Lower lobe of right lung (tissue), 2 donors: ENCODE measurements around the gene LMO2. TPM values are rescaled to one million over a fixed set of nuclear protein-coding genes. Genes with fewer than 3 reads are reported as not detected.
A peak's percentile ranks its signal among the peaks of the same experiment; 100 is the strongest.

Experiments
- ATAC-seq, 2 donors: fragments of 200-7000 bp; cut with Tn5 transposase; one replicate each; pipeline ENCODE4 v1.9.1; 2020 to 2022; ENCODE audit warnings: mild to moderate bottlenecking in 2 of 2, moderate library complexity in 2 of 2
- DNase-seq: peaks from one replicate; pipeline ENCODE4 v3.0.0-alpha.2; 2020
- H3K27ac ChIP-seq: fragments of 200-600 bp; one replicate; pipeline ENCODE4 v1.8.0; 2022
- H3K27me3 ChIP-seq: fragments of 200-600 bp; one replicate; pipeline ENCODE4 v1.8.0; 2022; ENCODE audit warnings: low read depth
- H3K36me3 ChIP-seq: fragments of 200-600 bp; one replicate; pipeline ENCODE4 v1.8.0; 2022; ENCODE audit warnings: mild to moderate bottlenecking
- H3K4me1 ChIP-seq: fragments of 200-600 bp; one replicate; pipeline ENCODE4 v1.8.0; 2022
- H3K4me3 ChIP-seq: fragments of 200-600 bp; one replicate; pipeline ENCODE4 v1.8.0; 2022; ENCODE audit warnings: mild to moderate bottlenecking
- H3K9me3 ChIP-seq: fragments of 200-600 bp; one replicate; pipeline ENCODE4 v1.8.0; 2022
- CTCF ChIP-seq: fragments of 200-600 bp; IDR thresholded peaks from one replicate; pipeline ENCODE4 v1.8.0; 2022; ENCODE audit warnings: antibody characterized with exemption, mild to moderate bottlenecking
- intact Hi-C: fragments of 100-400 bp; cut with DNase I; formaldehyde crosslinking; loops from one replicate; pipeline ENCODE4 v1.11.0; 2022
- total RNA-seq: library from RNA; stranded (reverse); fragmentation: NEBNext Ultra II Directional; extraction: Animal tissue kit (Norgen Biotek cat#: 25700); gene quantifications from one replicate; pipeline ENCODE4 v1.2.1, GENCODE V29; 2021
- donor health status: DM: no; HTN: yes; CAD: no; lungs with severe emphysema.

The LMO2 gene
- total RNA-seq, 1 donor from 2014 or later: 56.4 TPM

GRCh38 chr11:33930317-33931021 is 38.6 kb upstream of the LMO2 start:
- DNase-seq (no peak), ATAC-seq (peak; percentile 79 to 85)
- Histone ChIP-seq H3K4me1 (peaks cover 64% of the 10 kb centered on the region), H3K27me3 (no peaks in the 10 kb centered on the region), H3K36me3 (no peaks in the 10 kb centered on the region), H3K27ac (peak overlapping the region; percentile 83), H3K9me3 (no peaks in the 10 kb centered on the region), H3K4me3 (no peak overlapping the region)
- TF ChIP-seq CTCF: no peak
- intact Hi-C loops: no loop called here

- DNase-seq (no peak), ATAC-seq (no peak)
- H3K4me3 ChIP-seq: no peak overlapping the region
- intact Hi-C loops: no loop called here
- no peaks in the 10 kb centered on the region for H3K36me3 ChIP-seq
- H3K4me1 ChIP-seq: peaks cover 46% of the 10 kb centered on the region
- H3K27me3 ChIP-seq: no peaks in the 10 kb centered on the region
- H3K9me3 ChIP-seq: no peaks in the 10 kb centered on the region
- no peak for TF ChIP-seq CTCF
- no peak overlapping the region for H3K27ac ChIP-seq
Observed at GRCh38 chr11:33928564-33928963, 36.7 kb upstream of the LMO2 start.

- peak in 1 of 2 donors; percentile 10 for ATAC-seq
- Histone ChIP-seq H3K4me1 (peaks cover 31% of the 10 kb centered on the region), H3K4me3 (no peak overlapping the region), H3K27me3 (no peaks in the 10 kb centered on the region), H3K27ac (no peak overlapping the region), H3K9me3 (no peaks in the 10 kb centered on the region), H3K36me3 (no peaks in the 10 kb centered on the region)
- intact Hi-C loops: no loop called here
- no peak for TF ChIP-seq CTCF
- no peak for DNase-seq
Observed at GRCh38 chr11:33926671-33927552, 35.0 kb upstream of the LMO2 start.

GRCh38 chr11:33924341-33924740 is 32.5 kb upstream of the LMO2 start:
- no peaks in the 10 kb centered on the region for H3K27me3 ChIP-seq
- no peak overlapping the region for H3K4me3 ChIP-seq
- DNase-seq (no peak), ATAC-seq (no peak)
- H3K4me1 ChIP-seq: peaks cover 15% of the 10 kb centered on the region
- H3K36me3 ChIP-seq: no peaks in the 10 kb centered on the region
- no peak overlapping the region for H3K27ac ChIP-seq
- TF ChIP-seq CTCF: no peak
- intact Hi-C loops: no loop called here
- H3K9me3 ChIP-seq: no peaks in the 10 kb centered on the region

GRCh38 chr11:33923626-33924025 is 31.8 kb upstream of the LMO2 start:
- no peak for TF ChIP-seq CTCF
- H3K27me3 ChIP-seq: no peaks in the 10 kb centered on the region
- H3K9me3 ChIP-seq: no peaks in the 10 kb centered on the region
- no peaks in the 10 kb centered on the region for H3K36me3 ChIP-seq
- ATAC-seq (no peak), DNase-seq (no peak)
- H3K27ac ChIP-seq: no peak overlapping the region
- no peak overlapping the region for H3K4me3 ChIP-seq
- H3K4me1 ChIP-seq: peaks cover 15% of the 10 kb centered on the region
- intact Hi-C loops: no loop called here
